Heart left ventricle (tissue), 16 donors: ENCODE data around the gene RALGAPA2. TPM values are rescaled to one million over a fixed set of nuclear protein-coding genes. Genes with fewer than 3 reads are reported as not detected.

Experiments used
- ATAC-seq, 4 donors: fragments of 200-7000 bp; cut with Tn5 transposase; one replicate each; pipeline ENCODE4 v1.9.1; 2020 to 2022; ENCODE audit warnings: moderate library complexity in 4 of 4, mild to moderate bottlenecking in 3 of 4, moderate number of reproducible peaks in 1 of 4
- DNase-seq, 5 donors: peaks; one replicate each; pipeline ENCODE4 v3.0.0-alpha.2; 2020
- H3K27ac ChIP-seq, 12 donors: fragments of 200-600 bp; sonication (generic) in 4 of 12; one replicate each; pipeline versions ENCODE4 v1.5.0 to v1.8.0; 2016 to 2022; ENCODE audit warnings: mild to moderate bottlenecking in 2 of 12
- H3K27me3 ChIP-seq, 9 donors: fragments of 200-600 bp; sonication (generic) in 2 of 9; one replicate each; pipeline versions ENCODE4 v1.5.1 to v1.8.0; 2016 to 2022; ENCODE audit warnings: mild to moderate bottlenecking in 3 of 9
- H3K36me3 ChIP-seq, 9 donors: fragments of 200-600 bp; sonication (generic) in 2 of 9; one replicate each; pipeline versions ENCODE4 v1.5.0 to v1.8.0; 2018 to 2022; ENCODE audit warnings: mild to moderate bottlenecking in 2 of 9
- H3K4me1 ChIP-seq, 12 donors: fragments of 200-600 bp; sonication (generic) in 4 of 12; one replicate each; pipeline versions ENCODE4 v1.5.0 to v1.8.0; 2016 to 2022; ENCODE audit warnings: mild to moderate bottlenecking in 3 of 12
- H3K4me3 ChIP-seq, 12 donors: fragments of 200-600 bp; sonication (generic) in 4 of 12; one replicate each; pipeline versions ENCODE4 v1.5.0 to v1.8.0; 2017 to 2022; ENCODE audit warnings: mild to moderate bottlenecking in 9 of 12, moderate library complexity in 4 of 12
- H3K9me3 ChIP-seq, 12 donors: fragments of 200-600 bp; sonication (generic) in 4 of 12; one replicate each; pipeline versions ENCODE4 v1.5.0 to v1.8.0; 2016 to 2022; ENCODE audit warnings: mild to moderate bottlenecking in 1 of 12
- POLR2A ChIP-seq, 2 donors: fragments of 450-650 bp; IDR thresholded peaks; one replicate each; pipeline ENCODE4 v1.6.1; 2017; ENCODE audit warnings: antibody characterized with exemption in 2 of 2, mild to moderate bottlenecking in 2 of 2, moderate library complexity in 2 of 2
- whole genome bisulfite sequencing, 4 donors: extraction: QIAGEN DNeasy Blood & Tissue Kit in 2 of 4; methylation state at CpG; one replicate each; pipeline versions ENCODE4 v1.1.5 to v1.1.7; 2013 to 2018; 5-methylcytosine and 5-hydroxymethylcytosine counted together
- intact Hi-C, 10 donors: fragments of 100-400 bp; cut with DNase I; formaldehyde crosslinking; loops; one replicate each; pipeline versions ENCODE4 v1.11.1 to v1.14.2; 2022
- polyA plus RNA-seq, 2 donors: library from polyadenylated mRNA; stranded (reverse); fragments of 200-250 nt; gene quantifications; one replicate each; pipeline ENCODE4 v1.2.3, GENCODE V29; 2013
- total RNA-seq, 9 donors: library from RNA; depleted of rRNA in 2 of 9; stranded (reverse); fragments of >200 nt in 2 of 9; fragmentation: NEBNext Ultra II Directional in 3 of 9; extraction: Animal tissue kit (Norgen Biotek cat#: 25700) in 3 of 9; gene quantifications; one replicate each; pipeline versions ENCODE4 v1.1.0 to v1.2.4, GENCODE V29; 2016 to 2023
- TF ChIP-seq, protein P1 (sequence below), 12 donors: fragments of 200-600 bp; sonication (generic) in 4 of 12; IDR thresholded peaks; one replicate each; pipeline versions ENCODE4 v1.5.0 to v1.8.0; 2018 to 2022; ENCODE audit warnings: antibody characterized with exemption in 12 of 12, mild to moderate bottlenecking in 5 of 12
- donor health status: ischemic (EF 13 %, LVEDD 7.1; RV severe dilation, severe dysfunction).
- donor health status: healthy with polysubstance abuse.
- donor health status: DM: no; HTN: yes; CAD: no.
- donor health status: DM: no; HTN: no; CAD: no.
- donor health status: ischemic (EF 25% LVEDD 6.9; RV normal size, moderate dysfunction).
- donor health status: ischemic (EF 25% LVEDD 5.7; RV mildly dilated, moderate dysfunction).
- donor health status: healthy.
- donor health status: DM: yes; HTN: yes; CAD: no.
- donor health status: ischemic (EF 35%, LVEDD 5.7; RV mildly dilated, moderate dysfunction).
- donor health status: nonischemic (EF 11% LVEDD 7.7; RV severe dilation, severe dysfunction).
- donor health status: DM: yes; HTN: yes; CAD: no.
- donor health status: PGD.
- donor health status: ischemic (EF 29% LVEDD 5.4; RV normal size, mild dysfunction).
- donor health status: nonischemic (EF 23%, LVEDD 6.1; RV moderate dilation, normal function).

The RALGAPA2 gene
- total and polyA plus RNA-seq, 11 donors = 5.6 to 33.8 (median 21.4) TPM

DNA sequence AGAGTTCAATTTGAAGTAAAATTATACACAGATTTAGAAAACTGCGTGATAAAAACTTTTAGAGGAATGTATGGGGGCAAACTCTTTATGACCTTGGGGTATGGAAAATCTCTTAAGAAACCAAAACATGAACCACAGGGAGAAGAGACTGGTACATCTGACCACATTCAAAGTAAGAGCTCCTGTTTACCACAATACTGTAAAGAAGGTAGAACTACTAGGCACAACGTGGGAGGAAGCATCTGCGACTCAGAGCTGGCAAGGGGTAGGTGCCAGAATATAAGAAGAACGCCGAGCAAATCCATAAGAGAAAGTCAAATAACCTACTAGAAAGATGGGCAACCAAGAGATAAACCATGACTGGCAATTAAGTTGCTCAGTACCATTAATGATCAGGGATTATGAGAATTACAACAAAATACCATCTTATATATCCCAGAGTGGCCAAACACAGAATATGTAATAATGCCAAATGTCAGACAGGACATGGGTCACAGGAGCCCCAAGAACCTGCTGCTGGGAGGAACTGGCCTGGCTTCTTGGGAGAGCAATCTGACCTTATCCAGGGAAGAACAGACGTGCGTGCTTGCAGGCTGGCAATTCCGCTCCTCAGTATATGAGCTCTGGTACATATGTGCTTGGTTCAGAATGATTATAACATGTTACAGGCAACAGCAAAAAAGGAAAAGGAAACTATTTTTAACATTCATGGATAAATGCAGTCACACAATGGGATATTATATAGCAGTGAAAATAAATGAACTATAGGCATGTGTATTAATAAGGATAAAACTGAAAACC, 294.4 kb downstream of the RALGAPA2 start:
- peaks cover 0 to 13% (median 0%) of the 10 kb centered on the region in 9 donors for H3K36me3 ChIP-seq
- no peak for ATAC-seq
- no peak overlapping the region for H3K27ac ChIP-seq
- intact Hi-C loops = loop anchor here in 1 of 10 donors (10.0 kb wide), 1 partner anchor 73 kb away; no protein-coding TSS in a partner anchor
- 88 to 98% (median 97%) methylated on average over 8 of the region's 8 CpGs for WGBS, 4 donors
- no peak overlapping the region for H3K4me3 ChIP-seq
- no peaks in the 10 kb centered on the region for H3K4me1 ChIP-seq
- no peak for DNase-seq
- no peak for TF ChIP-seq POLR2A (IDR thresholded peaks at IDR 0.05)
- TF ChIP-seq, protein P1, sequence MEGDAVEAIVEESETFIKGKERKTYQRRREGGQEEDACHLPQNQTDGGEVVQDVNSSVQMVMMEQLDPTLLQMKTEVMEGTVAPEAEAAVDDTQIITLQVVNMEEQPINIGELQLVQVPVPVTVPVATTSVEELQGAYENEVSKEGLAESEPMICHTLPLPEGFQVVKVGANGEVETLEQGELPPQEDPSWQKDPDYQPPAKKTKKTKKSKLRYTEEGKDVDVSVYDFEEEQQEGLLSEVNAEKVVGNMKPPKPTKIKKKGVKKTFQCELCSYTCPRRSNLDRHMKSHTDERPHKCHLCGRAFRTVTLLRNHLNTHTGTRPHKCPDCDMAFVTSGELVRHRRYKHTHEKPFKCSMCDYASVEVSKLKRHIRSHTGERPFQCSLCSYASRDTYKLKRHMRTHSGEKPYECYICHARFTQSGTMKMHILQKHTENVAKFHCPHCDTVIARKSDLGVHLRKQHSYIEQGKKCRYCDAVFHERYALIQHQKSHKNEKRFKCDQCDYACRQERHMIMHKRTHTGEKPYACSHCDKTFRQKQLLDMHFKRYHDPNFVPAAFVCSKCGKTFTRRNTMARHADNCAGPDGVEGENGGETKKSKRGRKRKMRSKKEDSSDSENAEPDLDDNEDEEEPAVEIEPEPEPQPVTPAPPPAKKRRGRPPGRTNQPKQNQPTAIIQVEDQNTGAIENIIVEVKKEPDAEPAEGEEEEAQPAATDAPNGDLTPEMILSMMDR (IDR thresholded peaks at IDR 0.05) = no peak
- no peaks in the 10 kb centered on the region for H3K9me3 ChIP-seq
- H3K27me3 ChIP-seq = no peaks in the 10 kb centered on the region

DNA sequence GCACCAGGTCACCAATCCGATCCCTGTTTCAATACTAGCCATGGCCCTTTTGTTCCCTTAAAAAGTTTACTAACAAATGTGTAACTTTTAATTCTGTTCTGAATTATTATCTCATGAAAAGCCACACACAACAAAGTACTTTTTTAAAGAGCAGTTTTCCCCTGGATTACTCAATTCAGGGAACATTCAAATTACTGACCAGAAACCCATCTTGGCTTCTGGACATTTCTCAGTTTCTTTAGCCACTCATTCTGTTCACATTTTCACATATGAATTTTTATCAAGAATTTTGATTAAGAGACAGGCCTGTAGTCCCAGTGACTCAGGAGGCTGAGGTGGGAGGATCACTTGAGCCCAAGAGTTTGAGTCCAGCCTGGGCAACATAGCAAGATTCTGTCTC, 297.1 kb downstream of the RALGAPA2 start:
- H3K9me3 ChIP-seq = no peaks in the 10 kb centered on the region
- no peaks in the 10 kb centered on the region for H3K27me3 ChIP-seq
- no peak for ATAC-seq
- no peak overlapping the region for H3K4me3 ChIP-seq
- TF ChIP-seq, protein P1 (IDR thresholded peaks at IDR 0.05) = no peak
- no peak for TF ChIP-seq POLR2A (IDR thresholded peaks at IDR 0.05)
- no peak for DNase-seq
- no peak overlapping the region for H3K27ac ChIP-seq
- peaks cover 0 to 9% (median 0%) of the 10 kb centered on the region in 9 donors for H3K36me3 ChIP-seq
- H3K4me1 ChIP-seq = peaks cover 0 to 11% (median 1%) of the 10 kb centered on the region in 12 donors
- 91 to 100% (median 96%) methylated on average over 1 of the region's 1 CpG for WGBS, 4 donors
- intact Hi-C loops = loop anchor here in 1 of 10 donors (10.0 kb wide), 1 partner anchor 71 kb away; no protein-coding TSS in a partner anchor

- TF ChIP-seq, protein P1 (IDR thresholded peaks at IDR 0.05) = no peak
- TF ChIP-seq POLR2A (IDR thresholded peaks at IDR 0.05) = no peak
- H3K9me3 ChIP-seq = no peaks in the 10 kb centered on the region
- H3K4me3 ChIP-seq = no peak overlapping the region
- 86 to 91% (median 88%) methylated on average over 5 of the region's 5 CpGs for WGBS, 4 donors
- H3K27me3 ChIP-seq = no peaks in the 10 kb centered on the region
- DNase-seq (no peak), ATAC-seq (no peak)
- H3K27ac ChIP-seq = no peak overlapping the region
- peaks cover 0 to 13% (median 2%) of the 10 kb centered on the region in 12 donors for H3K4me1 ChIP-seq
- intact Hi-C loops = loop anchor here in 1 of 10 donors (10.0 kb wide), 1 partner anchor 70 kb away; no protein-coding TSS in a partner anchor
- H3K36me3 ChIP-seq = peaks cover 0 to 9% (median 0%) of the 10 kb centered on the region in 9 donors
These were observed 297.7 kb downstream of the RALGAPA2 start for GRCh38 chr20:20414640-20415220.

DNA sequence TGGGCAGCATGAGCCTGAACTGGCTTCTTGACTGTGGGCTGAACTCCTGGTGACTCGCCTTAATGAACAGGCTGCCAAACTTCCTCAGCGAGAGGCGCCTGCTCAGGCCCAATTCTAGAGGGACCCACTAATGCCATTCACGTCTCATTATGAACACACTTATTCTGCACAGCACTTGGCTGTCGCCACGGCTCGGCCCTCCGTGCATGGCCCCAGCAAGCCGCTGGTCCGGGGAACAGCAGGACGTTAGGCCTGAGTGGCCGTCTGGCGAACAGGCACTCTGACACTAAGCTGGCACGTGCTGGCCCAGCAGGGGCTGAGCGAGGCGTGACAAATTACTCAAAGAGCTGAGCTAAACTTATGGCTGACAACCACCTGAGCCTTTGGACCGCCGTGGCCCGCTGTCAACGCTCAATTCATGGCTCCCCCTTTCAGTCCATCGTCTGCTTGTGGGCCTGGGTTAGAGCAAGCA, 298.6 kb downstream of the RALGAPA2 start:
- 86 to 90% (median 89%) methylated on average over 18 to 21 of the region's 21 CpGs for WGBS, 4 donors
- no peak overlapping the region for H3K27ac ChIP-seq
- H3K4me3 ChIP-seq = no peak overlapping the region
- H3K9me3 ChIP-seq = no peaks in the 10 kb centered on the region
- TF ChIP-seq POLR2A (IDR thresholded peaks at IDR 0.05) = no peak
- TF ChIP-seq, protein P1 (IDR thresholded peaks at IDR 0.05) = no peak
- H3K36me3 ChIP-seq = peaks cover 0 to 9% (median 0%) of the 10 kb centered on the region in 9 donors
- H3K27me3 ChIP-seq = no peaks in the 10 kb centered on the region
- intact Hi-C loops = loop anchor here in 1 of 10 donors (10.0 kb wide), 1 partner anchor 69 kb away; no protein-coding TSS in a partner anchor
- peaks cover 0 to 15% (median 3%) of the 10 kb centered on the region in 12 donors for H3K4me1 ChIP-seq
- no peak for DNase-seq
- ATAC-seq = no peak
